Activated CD8-positive, alpha-beta memory T cell treated with anti-CD3 and anti-CD28 coated beads for 24 hours (primary cell): Measurements from ENCODE around the gene CSNK1A1L.

Experiments used
- DNase-seq: peaks from one replicate; pipeline ENCODE4 v3.0.0-alpha.2; 2020

Gene CSNK1A1L

DNA sequence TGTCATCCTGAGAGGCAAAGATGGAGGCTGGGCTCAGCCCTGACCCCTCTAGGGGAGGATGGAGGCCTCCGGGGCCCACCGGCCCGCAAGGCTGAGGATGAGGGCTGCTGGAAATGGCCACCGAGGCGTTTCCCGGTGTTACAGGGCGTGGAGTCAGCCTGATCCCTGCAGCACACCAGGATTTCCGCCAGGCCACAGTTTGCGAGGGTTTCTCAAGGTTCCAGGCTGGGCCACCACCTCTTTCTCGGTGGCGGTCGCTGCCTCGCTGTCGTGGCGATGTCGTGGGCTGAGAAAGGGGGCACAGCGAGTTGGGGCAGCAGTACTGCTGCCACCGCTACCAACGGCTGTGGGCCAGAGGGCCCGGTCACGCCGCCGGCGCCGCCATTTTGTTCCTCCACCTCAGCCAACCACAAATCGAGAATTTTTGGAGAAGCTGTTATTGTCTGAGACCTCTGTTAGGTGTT lies at the start of gene CSNK1A1L:
Gene CSNK1A1L (minus strand): TSS at position 414 of the 464 bp plus-strand sequence. CDS start 408 bp downstream, at position 6.
- DNase-seq = no peak

DNA sequence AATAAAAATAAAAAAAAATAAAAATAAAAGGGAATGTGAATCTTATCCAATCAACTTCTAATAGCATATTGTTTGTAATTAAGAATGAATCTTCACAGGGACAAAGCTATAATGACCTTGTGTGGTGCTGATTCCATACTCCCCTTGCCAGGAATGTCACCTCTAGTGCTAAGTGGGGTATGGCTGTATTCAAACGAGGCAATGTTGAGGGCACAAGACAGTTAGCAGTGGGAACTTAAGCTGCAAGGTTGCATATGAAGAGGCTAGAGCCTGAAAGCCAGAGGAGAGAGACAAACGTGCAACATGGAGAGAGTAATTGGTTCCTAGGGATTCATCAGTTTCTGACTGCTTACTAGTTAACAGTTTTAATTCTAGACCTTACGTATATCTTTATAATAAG lies 43.9 kb upstream of the CSNK1A1L start:
- DNase-seq = no peak

DNA sequence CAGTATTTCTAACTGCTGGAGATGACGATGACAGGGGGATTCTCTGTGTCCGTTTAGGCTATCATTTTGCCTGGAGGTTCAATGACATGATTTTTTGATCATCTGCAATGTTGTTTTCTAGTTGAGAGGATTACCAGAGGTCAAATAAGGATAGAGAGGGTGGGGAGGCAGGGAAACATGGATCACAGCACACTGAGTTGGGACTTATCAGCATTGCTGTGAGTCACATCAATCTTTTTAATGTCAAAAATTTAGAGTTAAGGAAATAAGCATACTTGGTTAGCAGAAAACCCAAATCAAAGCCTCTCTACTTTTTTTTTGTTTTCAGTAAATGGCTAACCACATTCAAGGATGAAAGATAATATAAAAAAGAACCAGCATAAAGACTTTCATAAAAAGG lies 43.0 kb upstream of the CSNK1A1L start:
- DNase-seq = no peak

DNA sequence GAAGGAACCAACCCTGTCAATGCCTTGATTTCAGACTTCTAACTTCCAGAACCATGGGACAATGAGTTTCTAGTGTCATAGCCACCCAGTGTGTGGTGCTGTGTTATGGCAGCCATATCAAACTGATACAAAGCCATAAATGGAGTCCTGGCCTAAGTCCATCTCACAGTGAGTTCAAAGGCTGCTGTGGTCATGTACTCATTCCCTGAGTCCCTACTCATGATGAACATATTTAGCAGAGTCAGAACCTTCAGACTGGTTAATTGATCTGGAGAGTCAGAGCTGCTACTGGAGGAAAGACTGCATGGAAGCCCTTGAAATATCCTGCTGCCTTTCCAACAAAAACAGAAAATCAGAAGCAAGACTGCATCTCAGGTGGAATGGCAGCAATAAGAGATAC lies 39.2 kb upstream of the CSNK1A1L start:
- no peak for DNase-seq

DNA sequence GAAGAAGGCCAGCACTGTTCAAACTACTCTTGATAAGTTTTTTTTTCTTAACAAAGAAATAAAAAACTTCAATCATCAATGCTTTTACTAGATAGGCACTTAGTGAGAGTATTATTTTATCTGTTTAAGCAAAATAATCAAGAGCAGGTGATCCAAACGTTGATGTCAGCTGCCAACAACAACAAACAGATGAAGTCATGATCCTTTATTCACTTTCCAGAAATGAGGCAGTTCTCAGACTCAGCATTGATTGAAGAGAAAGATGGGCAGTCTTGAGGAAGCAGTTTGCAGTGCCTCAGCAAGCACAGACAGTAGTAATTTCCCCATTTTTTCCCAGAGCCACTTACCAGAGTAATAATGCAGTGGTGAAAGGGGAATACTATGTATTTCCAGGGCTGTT lies 38.4 kb upstream of the CSNK1A1L start:
- no peak for DNase-seq

DNA sequence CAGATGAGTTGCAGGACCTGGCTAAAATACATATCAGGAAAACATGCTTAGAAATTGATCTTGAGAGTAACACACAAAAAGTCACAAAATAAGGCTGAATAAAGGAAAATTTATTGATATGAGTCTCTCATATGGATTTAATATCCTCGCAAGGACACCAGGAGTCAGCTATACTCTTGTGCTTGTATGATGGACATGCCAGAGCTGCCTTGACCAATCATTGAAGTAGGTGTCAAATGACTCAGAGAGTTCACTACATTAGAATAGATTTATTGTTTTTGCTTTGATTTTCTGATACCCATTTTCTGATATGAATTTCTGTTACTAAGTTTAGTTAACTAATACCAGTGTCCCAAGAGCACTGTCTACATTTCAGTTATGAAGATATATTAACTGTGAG lies 37.4 kb upstream of the CSNK1A1L start:
- DNase-seq = no peak

DNA sequence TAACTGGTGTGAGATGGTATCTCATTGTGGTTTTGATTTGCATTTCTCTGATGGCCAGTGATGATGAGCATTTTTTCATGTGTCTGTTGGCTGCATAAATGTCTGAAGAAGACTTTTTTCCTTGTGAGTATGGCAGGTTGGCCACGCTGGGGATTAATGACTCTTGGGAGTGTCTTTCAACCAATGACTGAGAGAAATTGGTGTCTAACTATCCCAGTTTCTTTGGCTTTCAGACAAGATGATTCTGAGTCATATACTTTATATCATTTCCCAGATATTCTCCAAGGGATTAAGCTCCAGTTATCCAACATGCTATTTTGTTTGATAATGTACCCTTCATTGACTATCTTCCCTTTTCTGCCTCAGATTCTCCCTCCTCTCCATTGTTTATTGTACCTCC lies 35.5 kb upstream of the CSNK1A1L start:
- no peak for DNase-seq

DNA sequence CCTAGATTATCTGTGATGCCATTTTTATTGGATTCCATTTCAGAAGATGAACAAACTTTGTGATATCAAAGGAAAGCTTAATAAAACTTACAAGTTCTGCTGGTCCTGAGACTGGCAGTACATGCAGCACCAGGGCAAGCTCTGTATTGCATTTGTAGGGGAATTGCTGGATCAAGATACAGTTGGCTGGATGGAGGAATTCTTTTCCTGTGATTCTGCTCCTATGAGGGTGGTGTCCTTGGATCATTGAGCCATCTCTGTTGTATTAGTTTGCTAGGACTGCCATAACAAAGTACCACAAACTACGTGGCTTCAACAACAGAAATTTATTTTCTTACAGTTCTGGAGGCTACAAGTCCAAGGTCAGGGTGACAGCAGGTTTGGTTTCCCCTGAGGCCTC lies 33.9 kb upstream of the CSNK1A1L start:
- no peak for DNase-seq

DNA sequence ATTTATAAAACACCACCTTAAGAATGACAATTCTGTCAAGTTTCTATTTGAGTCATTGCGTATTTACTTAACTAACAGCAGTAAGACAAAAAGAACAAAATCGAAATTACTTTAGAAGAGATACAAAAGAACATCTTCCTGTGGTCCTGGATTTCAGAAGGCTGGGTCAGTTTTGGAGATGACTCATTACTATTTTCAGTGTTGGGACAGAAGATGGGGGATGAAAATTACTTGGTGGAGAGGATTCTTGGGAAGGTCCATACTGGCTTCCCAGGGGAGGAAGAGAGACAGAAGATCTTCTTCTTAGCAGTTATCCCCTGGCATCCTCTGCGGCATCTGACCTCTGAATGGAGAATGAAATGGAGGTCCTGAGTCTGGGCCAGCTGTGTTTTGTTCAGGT lies 33.5 kb upstream of the CSNK1A1L start:
- DNase-seq = no peak

DNA sequence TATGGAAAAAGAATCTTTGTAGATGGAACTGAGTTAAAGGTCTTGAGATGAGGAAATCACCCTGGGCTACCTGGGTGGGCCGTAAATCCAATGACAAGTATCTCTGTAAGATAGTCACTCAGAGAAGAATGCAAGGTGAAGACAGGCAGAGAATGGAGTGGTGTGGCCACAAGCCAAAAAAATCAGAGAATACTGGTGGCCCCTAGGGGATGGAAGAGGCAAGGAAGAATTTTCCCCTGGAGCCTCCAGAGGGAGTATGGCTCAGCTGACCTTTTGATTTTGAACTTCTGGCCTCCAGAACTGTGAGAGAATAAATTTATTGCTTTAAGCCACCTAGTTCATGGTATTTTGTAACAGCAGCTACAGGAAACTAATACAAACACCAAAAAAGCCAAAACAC lies 32.7 kb upstream of the CSNK1A1L start:
- no peak for DNase-seq

DNA sequence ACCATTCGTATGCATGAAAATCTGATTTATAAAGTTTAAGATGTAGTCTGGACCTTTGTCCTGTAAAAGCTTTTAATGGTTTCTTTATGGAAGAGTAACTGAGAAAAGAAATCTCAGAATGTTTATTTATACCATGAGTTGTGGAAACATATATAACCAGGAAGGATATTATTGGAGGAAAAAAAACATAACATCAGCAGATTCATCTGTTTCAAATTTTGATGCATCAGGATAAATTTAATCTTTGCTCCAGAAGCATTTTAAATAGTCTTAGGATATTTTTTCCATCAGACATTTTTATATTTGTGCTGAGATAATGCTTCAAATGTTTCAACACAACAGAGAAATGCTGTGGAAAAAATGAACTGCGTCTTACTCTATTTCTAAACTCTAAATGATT lies 31.2 kb upstream of the CSNK1A1L start:
- DNase-seq = no peak

DNA sequence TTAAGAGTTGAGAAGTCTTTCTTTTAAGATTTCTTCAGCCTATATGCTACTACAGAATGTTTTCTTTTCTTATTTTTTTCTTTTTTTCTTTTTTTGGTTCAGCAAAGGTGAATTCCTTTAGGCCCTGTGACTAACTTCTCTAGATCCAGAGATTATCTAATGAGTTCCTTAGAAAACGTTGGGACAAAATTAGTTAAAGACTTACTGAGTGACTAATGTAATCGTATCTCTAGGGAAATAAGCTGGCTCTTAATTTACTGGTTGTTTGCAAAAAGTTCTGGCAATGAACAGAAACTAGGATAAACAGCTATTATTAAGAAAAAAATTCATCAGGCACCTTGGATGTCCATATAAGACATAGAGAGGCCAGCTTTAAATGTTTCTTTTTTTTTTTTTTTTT lies 30.7 kb upstream of the CSNK1A1L start:
- DNase-seq = no peak

DNA sequence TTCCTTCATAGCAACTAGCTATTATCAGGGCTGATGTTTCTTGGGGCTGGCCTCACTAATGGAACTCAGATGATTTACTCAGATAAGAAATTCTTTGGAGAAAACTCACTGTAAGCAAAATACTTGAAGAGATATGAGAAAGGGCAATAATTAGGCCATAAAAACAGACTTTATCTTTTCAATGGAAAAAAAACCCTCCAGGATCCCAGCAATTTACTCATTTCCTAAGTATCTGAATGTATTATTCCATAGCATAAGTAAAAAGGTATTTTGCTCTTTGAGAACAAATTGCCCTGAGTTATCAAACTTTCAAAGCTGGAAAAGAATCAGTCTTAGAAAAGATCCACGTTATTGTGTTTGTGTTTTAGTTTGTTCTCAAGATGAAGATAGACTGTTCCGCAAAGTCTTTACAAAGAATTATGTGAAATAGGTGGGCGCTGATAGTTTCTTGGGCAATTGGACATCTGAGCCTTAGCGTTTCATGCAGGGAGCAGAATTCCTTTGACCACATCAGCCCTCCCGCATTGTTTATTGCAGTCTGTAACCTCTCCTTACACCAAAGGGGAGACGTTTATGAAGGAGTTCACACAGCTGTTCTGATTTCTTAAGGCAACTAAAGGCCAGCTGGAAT lies 29.1 kb upstream of the CSNK1A1L start:
- DNase-seq = no peak

DNA sequence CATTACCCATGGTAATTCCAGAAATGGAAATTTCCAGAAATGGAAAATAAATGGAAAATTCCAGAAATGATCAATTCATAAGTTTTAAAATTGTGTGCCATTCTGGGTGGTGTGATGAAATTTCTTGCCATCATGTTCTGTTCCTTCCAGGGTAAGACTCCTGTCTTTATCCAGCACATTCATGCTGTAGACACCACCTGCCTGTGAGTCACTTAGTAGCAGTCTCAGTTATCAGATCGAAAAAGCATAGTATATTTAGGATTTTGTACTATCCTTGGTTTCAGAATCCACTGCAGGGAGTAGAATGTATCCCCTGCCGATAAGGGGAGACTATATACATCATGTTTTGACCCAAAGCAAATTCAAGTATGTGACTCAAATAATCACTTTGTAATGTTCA lies 26.7 kb upstream of the CSNK1A1L start:
- DNase-seq = no peak

DNA sequence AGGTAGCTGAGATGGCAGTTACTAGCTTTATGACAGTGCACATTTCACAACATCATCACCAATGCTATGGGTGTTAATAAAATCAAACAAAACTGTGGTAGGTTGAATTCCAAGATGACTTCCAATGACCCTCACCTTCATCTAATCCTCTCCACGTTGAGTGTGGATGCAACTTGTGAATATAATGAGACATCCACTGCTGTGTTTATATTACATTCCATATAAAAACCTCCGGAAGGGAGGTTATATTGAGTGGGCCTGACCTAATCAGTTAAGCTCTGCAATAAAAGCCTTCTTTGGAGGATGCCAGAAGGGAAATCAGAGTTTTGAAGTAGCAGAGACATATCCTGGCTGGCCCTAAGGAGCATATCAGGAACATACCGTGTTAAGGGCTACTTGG lies 25.6 kb upstream of the CSNK1A1L start:
- no peak for DNase-seq

DNA sequence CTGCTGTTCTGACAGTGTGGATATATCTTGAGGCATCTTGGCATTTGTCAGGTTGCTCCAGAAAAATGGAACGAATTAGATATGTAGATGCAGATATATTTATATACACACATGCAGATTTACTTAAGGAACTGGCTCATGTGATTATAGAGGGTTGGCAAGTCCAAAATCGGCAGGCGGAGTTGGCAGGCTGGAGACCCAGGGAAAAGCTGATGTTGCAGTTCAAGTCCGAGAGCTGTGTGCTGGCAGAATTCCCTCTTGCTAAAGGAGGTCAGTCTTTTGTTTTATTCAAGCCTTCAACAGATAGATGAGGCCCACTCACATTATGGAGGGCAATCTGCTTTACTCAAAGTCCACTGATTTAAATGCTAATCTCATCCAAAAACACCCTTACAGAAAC lies 24.4 kb upstream of the CSNK1A1L start:
- no peak for DNase-seq

DNA sequence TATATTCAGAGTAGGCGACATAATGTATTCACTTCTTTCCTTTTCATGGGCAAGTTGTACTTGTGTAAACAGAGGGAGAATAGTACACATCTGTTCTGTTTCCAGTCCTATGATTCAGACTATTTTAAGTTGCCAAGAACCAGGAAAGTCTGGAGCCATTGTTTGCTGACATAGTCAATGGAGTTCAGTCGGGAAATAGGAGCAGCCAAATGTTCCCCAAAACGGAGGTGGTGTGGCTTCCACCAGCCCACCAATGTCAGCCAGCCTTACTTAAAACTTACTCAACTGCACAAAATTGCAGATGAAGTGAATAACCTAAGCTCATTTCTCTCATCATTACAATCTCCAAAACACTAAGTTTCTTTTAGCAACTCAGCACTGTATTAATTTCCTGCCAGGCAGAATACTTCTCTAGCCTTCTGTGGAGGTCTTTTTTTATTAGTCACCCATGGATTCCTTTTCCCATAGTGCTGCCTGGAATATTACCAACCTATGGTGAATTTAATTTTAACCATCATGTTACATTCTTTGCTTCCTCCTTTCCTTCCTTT lies 22.3 kb upstream of the CSNK1A1L start:
- no peak for DNase-seq

DNA sequence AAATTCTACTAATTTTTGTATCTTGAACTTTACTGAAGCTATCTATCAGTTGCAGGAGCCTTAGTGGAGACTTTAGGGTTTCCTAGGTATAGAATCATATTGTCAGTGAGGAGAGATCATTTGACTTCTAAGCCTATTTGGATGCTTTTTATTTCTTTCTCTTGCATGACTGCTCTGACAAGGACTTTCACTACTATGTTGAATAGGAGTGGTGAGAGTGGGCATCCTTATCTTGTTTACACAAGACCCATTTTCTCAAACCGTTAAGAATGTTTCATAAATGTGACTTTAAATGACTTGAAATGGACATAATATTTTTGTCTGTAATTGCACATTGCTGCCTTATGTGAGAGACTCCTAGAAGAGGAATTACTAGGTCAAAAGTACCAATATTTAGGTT lies 17.9 kb upstream of the CSNK1A1L start:
- DNase-seq = no peak

DNA sequence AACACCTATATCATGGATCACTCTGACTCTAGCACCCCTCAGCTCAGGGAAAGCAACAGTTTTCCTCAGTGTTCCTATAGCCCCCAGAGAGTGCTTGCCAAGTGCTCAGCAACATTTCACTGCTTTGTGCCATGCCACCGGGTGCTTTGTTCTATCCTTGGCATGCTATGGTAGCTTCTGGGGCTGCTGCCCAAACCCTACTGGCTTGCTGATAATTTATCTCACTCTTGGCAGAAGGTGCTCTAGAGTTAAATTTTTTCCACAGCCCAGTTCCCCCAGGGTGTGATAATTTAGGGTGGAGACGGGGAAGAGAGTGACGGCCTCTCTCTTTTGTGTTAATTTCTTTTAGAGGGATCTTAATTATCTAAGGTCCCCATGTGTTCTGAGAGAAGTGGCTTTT lies 12.6 kb upstream of the CSNK1A1L start:
- no peak for DNase-seq

DNA sequence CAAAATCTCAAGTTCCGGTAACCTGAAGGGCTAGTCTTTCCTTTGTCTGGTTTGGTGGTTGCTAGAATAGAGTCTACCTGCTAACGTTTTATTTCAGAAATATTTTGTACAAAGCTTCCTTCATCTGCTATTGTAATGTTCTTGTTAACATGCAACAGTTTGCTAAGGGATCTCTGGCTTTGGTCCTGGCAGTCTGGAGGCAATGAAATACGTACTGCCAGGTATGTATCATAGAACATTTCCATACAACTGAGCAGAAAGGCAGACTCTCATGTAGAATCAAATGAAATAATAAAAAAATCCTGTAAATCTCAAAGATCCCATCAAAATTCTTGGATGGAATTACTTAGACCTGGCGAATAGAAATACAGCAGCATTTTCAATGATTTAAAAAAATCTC lies 8.8 kb upstream of the CSNK1A1L start:
- DNase-seq = no peak

DNA sequence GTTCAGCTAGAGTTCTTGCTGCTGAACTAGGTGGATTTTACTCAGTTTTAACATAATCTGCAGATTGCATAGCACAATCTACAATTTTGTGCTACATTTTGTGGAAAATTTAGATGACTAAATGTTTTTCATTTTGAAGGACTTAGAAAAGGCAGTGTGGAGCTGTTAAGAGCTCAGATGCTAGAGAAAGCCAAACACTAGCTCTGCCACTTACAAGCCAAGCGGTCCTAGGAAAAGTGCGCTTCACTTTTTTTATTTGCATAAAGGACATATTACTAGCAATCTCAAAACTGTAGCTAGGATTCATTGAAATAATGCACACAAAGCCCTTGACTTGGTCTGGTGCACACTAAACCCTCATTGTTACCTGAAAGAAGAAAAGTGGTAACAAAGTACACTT lies 8.1 kb upstream of the CSNK1A1L start:
- no peak for DNase-seq

DNA sequence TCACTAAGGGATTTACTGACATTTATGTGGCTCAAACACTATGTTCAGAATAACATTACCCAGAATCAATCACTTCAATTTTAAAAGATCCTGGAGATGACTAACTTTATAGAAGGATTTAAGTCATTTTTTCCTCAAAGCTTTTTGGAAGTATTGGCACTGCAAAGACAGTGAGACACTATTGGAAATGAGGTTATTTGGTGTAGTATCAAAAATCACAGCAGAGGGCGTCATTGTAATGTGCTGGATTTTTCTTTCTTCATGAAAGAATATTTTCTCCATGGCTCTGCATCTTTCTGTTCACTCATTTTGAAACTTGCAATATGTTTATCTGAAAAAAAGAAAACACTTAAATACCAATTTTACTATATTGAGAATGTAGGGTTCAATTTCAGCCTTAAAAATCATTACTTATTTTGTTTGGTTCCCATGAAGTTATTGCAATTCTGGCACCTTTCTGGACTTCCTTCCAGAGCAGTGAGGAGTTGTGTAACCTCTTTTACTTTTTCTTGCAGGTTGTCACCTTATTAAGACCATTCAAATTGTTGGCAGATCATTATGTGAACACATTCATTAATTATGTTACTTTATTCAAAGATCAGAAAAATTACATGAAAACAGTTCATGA lies 3.7 kb upstream of the CSNK1A1L start:
- no peak for DNase-seq

DNA sequence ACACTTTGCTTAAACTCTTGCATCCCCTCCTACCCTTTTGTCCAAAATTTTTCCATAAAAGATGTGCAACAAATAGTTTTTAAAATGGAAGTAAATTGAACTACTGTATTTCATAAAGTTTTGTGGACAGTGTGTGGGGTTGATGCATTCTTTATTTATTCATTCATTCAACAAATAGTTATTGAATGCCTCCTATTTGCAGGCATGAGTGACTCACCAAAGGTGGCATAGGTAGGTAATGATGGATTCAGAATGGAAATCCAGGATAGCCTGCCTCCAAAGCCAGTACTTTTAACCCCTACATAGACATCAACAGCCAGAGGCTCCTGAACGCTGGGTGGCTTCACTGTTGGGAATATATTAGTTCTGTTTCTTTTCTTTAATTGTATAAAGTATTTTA lies 2.4 kb upstream of the CSNK1A1L start:
- no peak for DNase-seq

DNA sequence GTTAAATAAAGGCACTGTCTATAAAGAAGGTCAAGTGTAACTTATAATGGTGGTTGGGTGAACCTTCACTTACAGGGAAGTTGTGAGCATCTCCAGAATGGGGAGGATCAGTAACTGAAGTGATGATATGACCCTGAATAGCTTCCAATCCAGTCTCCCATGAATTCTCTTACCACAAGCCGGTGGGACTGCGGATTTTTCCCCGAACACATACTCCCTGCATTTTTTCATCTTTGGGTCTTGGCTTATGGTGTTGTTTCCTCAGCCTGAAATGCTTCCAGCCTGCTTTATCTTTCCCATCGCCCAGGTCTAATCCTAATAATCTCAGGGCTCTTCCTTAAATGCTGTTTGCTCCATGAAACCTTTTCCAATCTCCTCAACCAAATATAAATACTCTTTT lies 2.0 kb upstream of the CSNK1A1L start:
- no peak for DNase-seq

DNA sequence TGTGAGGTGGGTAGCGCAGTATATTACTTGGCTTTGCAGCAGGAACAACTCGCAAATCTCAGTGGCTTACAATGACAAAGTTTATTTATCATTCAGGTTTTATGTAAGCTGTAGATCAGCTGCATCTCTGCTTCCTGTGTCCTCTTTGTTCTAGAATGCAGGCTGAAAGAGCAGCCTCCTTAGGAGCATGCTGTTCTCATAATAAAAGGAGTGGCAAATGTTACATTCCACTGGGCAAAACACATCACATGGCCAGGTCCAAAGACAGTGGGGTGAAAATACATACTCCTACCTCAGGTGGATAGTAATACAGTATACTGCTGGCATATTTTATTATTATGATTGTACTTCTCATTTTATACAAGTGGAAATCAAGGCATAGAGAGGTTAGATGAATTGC lies 1.2 kb upstream of the CSNK1A1L start:
- DNase-seq = no peak
